NB4 (cell line): Measurements from ENCODE around the gene BMPER.

ENCODE experiments used
- DNase-seq: peaks from one replicate; pipeline ENCODE4 v3.0.0; 2010; ENCODE audit warnings: low read depth
- H3K4me3 ChIP-seq: one replicate; pipeline ENCODE4 v1.5.1; 2011; ENCODE audit warnings: mild to moderate bottlenecking, low read depth, low read length, moderate library complexity
- CTCF ChIP-seq: IDR thresholded peaks from one replicate; pipeline ENCODE4 v1.5.1; 2012; ENCODE audit warnings: low read depth, low read length
- MYC ChIP-seq: IDR thresholded peaks from 2 replicates; pipeline ENCODE4 v1.6.1; 2011; ENCODE audit warnings: low read depth, low read length
- POLR2A ChIP-seq: IDR thresholded peaks from 2 replicates; pipeline ENCODE4 v1.6.1; 2011; ENCODE audit warnings: mild to moderate bottlenecking; ENCODE audit not compliant: insufficient read length; ENCODE audit errors: extremely low read depth
- TF ChIP-seq, protein P1 (sequence below): IDR thresholded peaks from 2 replicates; pipeline ENCODE4 v1.6.1; 2011; ENCODE audit warnings: low read depth, low read length

Gene BMPER

DNA sequence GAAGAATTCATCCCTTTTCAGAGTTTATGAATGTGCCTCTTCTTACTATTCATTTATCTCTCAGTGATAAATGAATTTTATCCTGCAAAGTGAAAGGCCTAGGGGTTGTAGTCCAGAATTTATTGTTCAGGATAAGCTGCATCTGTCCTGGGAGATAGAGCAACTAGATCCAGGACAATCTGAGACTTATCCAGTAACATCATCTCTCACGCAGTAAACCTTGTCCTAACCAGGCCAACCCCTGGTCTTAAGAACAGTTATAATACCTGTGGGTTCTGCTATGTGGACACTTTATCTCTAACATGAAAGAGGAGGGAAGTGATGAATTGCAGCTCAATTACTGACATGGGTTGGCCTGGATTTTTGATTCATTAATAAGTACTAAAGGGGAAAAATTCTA lies 287.6 kb downstream of the BMPER start:
- TF ChIP-seq, protein P1, sequence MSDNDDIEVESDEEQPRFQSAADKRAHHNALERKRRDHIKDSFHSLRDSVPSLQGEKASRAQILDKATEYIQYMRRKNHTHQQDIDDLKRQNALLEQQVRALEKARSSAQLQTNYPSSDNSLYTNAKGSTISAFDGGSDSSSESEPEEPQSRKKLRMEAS = no peak
- TF ChIP-seq CTCF = no peak
- no peak for TF ChIP-seq POLR2A
- H3K4me3 ChIP-seq = no peak overlapping the region
- DNase-seq = no peak

DNA sequence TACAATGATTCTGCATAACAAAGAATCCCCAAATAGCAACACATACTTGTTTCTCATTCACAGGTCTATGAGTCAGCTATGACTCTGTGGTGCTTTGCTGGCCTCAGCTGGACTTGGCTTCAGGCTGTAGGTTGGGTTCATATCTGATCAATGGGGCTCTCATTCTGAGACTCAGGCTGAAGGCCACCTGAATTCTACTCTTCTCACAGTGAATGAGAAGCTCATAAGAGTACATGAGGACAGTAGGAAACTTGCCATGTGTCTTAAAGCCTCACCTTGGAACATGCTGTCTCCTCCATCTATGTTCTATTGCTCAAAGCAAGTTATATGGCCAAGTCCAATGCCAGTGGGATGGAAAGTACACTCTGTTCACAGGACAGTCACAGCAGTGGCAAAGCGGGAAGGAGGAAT lies 292.9 kb downstream of the BMPER start:
- H3K4me3 ChIP-seq = no peak overlapping the region
- TF ChIP-seq POLR2A (no peak), MYC (no peak), CTCF (no peak)
- TF ChIP-seq, protein P1 = no peak
- no peak for DNase-seq
